DOHH2 (cell line): ENCODE results near the gene MARVELD2.

ENCODE experiments used
- H3F3A ChIP-seq: fragments of 200-600 bp; sonication (generic), shearing (Covaris generic); 2 replicates; pipeline ENCODE4 v1.6.0; 2016; ENCODE audit warnings: antibody characterized with exemption, mild to moderate bottlenecking; ENCODE audit not compliant: control insufficient read depth, insufficient read depth
- H3K27ac ChIP-seq: fragments of 200-600 bp; sonication (generic); 2 replicates; pipeline ENCODE4 v1.5.1; 2014; ENCODE audit warnings: low read depth, mild to moderate bottlenecking, low read length, moderate library complexity
- H3K27me3 ChIP-seq: fragments of 200-600 bp; sonication (generic); 2 replicates; pipeline ENCODE4 v1.6.1; 2014; ENCODE audit warnings: mild to moderate bottlenecking, low read length, mixed read lengths; ENCODE audit not compliant: control insufficient read depth
- H3K36me3 ChIP-seq: fragments of 200-600 bp; sonication (generic); 2 replicates; pipeline ENCODE4 v1.6.1; 2014; ENCODE audit warnings: mild to moderate bottlenecking, low read length, moderate library complexity, mixed read lengths; ENCODE audit not compliant: control insufficient read depth
- H3K4me1 ChIP-seq: fragments of 200-600 bp; sonication (generic); 2 replicates; pipeline ENCODE4 v1.6.1; 2014; ENCODE audit warnings: mild to moderate bottlenecking, low read length, mixed read lengths; ENCODE audit not compliant: control insufficient read depth
- H3K4me2 ChIP-seq: fragments of 200-600 bp; sonication (generic); 2 replicates; pipeline ENCODE4 v1.6.0; 2014; ENCODE audit warnings: mild to moderate bottlenecking, low read length, moderate library complexity
- H3K4me3 ChIP-seq: fragments of 200-600 bp; sonication (generic); 2 replicates; pipeline ENCODE4 v1.5.1; 2014; ENCODE audit warnings: mild to moderate bottlenecking, low read length, mixed read lengths
- H3K79me2 ChIP-seq: fragments of 200-600 bp; sonication (generic); 2 replicates; pipeline ENCODE4 v1.6.1; 2014; ENCODE audit warnings: mild to moderate bottlenecking, low read length, mixed read lengths; ENCODE audit not compliant: control insufficient read depth
- H3K9me2 ChIP-seq: fragments of 200-600 bp; sonication (generic); replicated peaks from 2 replicates; pipeline ENCODE4 v1.6.1; 2014; ENCODE audit warnings: mild to moderate bottlenecking, low read length, mixed read lengths; ENCODE audit not compliant: control insufficient read depth
- H3K9me3 ChIP-seq: fragments of 200-600 bp; sonication (generic); 2 replicates; pipeline ENCODE4 v1.6.1; 2014; ENCODE audit warnings: antibody characterized with exemption, low read length, mixed read lengths; ENCODE audit not compliant: control insufficient read depth, insufficient read depth
- H4K20me1 ChIP-seq: fragments of 200-600 bp; sonication (generic); 2 replicates; pipeline ENCODE4 v1.6.0; 2014; ENCODE audit warnings: low read depth, mild to moderate bottlenecking, antibody characterized with exemption, low read length, moderate library complexity; ENCODE audit not compliant: control insufficient read depth, insufficient read depth
- CTCF ChIP-seq: fragments of 200-600 bp; sonication (generic); IDR thresholded peaks from one replicate; pipeline ENCODE4 v1.5.1; 2014; ENCODE audit warnings: antibody characterized with exemption, mild to moderate bottlenecking, low read depth, low read length; ENCODE audit not compliant: poor library complexity, severe bottlenecking
- EZH2phosphoT487 ChIP-seq: fragments of 200-600 bp; sonication (generic); IDR thresholded peaks from 2 replicates; pipeline ENCODE4 v1.6.1; 2017; ENCODE audit warnings: borderline replicate concordance, mild to moderate bottlenecking, antibody characterized with exemption, low read length, moderate library complexity, mixed read lengths

The MARVELD2 gene

DNA sequence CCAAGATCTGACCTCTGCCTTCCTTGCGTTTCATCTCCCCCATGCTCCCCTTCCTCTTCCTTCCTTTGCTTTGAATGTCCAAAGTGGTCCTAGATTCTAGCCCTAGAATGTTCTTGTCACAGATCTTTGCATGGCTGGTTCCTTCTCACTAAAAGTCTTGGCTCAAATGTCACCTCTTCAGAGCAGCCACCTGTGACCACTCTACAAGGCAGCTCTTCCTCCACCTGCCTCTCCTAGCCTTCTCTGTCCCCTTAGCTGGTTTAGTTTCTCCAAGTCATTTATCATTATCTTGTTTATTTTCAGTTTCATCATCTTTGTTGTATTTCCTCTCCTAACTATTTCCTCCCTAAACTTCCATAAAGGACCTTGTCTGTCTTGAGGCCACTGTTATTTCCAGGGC, 70.6 kb downstream of the MARVELD2 start:
- no peaks in the 10 kb centered on the region for H3K36me3 ChIP-seq
- no peaks in the 10 kb centered on the region for H3K9me3 ChIP-seq
- no peak overlapping the region for H3K27ac ChIP-seq
- no peaks in the 10 kb centered on the region for H3F3A ChIP-seq
- H4K20me1 ChIP-seq: no peaks in the 10 kb centered on the region
- H3K27me3 ChIP-seq: peaks cover under 1% of the 10 kb centered on the region; the same call in 1 of the 2 replicates
- no peak for TF ChIP-seq EZH2phosphoT487
- no peak for TF ChIP-seq CTCF
- no peaks in the 10 kb centered on the region for H3K79me2 ChIP-seq
- no peaks in the 10 kb centered on the region for H3K4me1 ChIP-seq
- H3K4me3 ChIP-seq: no peak overlapping the region
- no peak overlapping the region for H3K4me2 ChIP-seq
- H3K9me2 ChIP-seq: no peaks in the 10 kb centered on the region

GRCh38 chr5:69489246-69489645, 74.3 kb downstream of the MARVELD2 start:
- H3F3A ChIP-seq: no peaks in the 10 kb centered on the region
- H3K36me3 ChIP-seq: no peaks in the 10 kb centered on the region
- H4K20me1 ChIP-seq: no peaks in the 10 kb centered on the region
- TF ChIP-seq CTCF (no peak), EZH2phosphoT487 (no peak)
- H3K9me2 ChIP-seq: no peaks in the 10 kb centered on the region
- H3K4me2 ChIP-seq: no peak overlapping the region
- no peak overlapping the region for H3K27ac ChIP-seq
- no peaks in the 10 kb centered on the region for H3K79me2 ChIP-seq
- peaks cover 35% of the 10 kb centered on the region for H3K27me3 ChIP-seq
- no peak overlapping the region for H3K4me3 ChIP-seq
- no peaks in the 10 kb centered on the region for H3K9me3 ChIP-seq
- H3K4me1 ChIP-seq: peaks cover 11% of the 10 kb centered on the region

- Histone ChIP-seq H4K20me1 (no peaks in the 10 kb centered on the region), H3K27me3 (peaks cover 47% of the 10 kb centered on the region), H3K9me2 (no peaks in the 10 kb centered on the region), H3K36me3 (no peaks in the 10 kb centered on the region), H3K9me3 (no peaks in the 10 kb centered on the region), H3K4me3 (no peak overlapping the region), H3K27ac (no peak overlapping the region), H3K4me2 (no peak overlapping the region), H3K79me2 (no peaks in the 10 kb centered on the region), H3K4me1 (peaks cover 11% of the 10 kb centered on the region), H3F3A (no peaks in the 10 kb centered on the region)
- TF ChIP-seq EZH2phosphoT487 (no peak), CTCF (no peak)
Measured at GRCh38 chr5:69491027-69491426, 76.1 kb downstream of the MARVELD2 start.
